Activated CD4-positive, CD25-positive, alpha-beta regulatory T cell (primary cell): ENCODE results near the gene TRPV6.

Experiments used
- DNase-seq, 4 experiments: peaks; one replicate each; lab custom pipeline; 2025; lab: John Stamatoyannopoulos, UW

The TRPV6 gene

DNA sequence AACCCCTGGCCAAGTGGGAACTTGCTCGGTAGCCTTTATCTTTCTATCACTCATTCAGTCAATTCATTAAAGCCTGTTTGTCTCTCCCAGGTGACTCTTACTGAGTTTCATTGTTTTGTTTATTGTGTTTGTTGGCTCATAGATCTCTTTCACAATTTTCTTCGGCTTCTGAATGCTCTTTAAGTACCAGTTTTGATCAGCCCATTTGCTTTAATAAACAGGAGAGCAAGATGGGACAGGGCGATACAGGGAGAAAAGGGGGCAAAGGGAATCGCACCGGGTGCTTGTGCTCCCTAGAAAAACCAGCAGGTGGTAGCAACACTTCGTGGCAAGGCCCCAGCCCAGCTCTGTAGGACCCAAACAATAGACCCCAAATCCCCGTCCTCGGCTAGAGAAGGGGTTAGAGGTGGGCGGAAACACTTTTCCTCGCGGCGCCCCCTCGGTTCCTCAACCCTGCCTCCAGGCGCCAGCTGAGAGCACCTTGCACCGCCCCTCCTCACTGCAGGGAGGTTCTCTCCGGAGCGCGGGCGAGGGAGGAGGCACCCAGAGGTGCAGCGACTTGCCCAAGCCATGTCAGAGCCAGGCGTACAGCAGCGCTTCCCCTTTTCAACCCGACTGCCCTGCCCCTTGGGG, 31.7 kb downstream of the TRPV6 start:
- peak; percentile 37 to 43 (median 40) for DNase-seq

GRCh38 chr7:142851919-142852318, 33.6 kb downstream of the TRPV6 start:
- no peak for DNase-seq

GRCh38 chr7:142851269-142851668, 34.3 kb downstream of the TRPV6 start:
- DNase-seq: no peak

DNA sequence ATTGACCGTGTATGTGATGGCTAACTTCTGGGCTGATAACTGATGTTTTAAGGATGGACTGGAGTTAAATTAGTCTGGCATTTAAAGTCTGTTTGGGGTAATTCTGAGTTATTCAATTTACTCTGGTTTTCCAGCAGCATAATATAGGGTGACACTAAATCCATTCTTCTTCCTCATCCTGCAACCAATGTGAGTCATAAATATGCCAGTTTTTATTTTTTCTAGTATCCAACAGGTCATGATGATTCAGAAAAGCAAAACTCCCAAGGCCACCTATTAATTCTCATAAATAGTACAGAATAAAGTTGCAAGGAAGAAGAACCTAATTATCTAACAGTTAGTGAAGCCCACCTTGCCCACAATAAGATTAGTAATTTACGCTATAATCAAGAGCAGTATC, 38.2 kb downstream of the TRPV6 start:
- no peak for DNase-seq

- no peak for DNase-seq
Measured at GRCh38 chr7:142842251-142842766, 43.2 kb downstream of the TRPV6 start.

- no peak for DNase-seq
Measured at GRCh38 chr7:142838461-142839213, 46.9 kb downstream of the TRPV6 start.

DNA sequence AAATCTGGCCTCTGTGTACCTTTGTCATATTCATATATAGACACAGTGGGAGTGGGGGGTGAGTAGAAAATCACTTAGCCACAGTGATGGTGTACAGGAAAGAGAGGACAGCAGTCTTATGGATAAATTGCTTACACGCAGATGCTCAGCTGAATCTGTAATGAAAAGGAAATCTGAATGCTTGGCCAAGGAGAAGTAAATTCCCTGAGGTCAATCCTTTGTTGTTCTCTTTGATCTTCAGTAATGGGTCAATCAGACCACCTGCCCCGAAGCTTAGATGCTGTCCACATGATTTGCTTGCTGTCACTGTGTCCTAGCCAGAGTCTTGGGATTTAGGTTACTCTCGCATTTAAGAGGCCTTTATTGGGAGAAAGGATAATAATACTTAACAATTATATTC, 49.1 kb downstream of the TRPV6 start:
- no peak for DNase-seq

DNA sequence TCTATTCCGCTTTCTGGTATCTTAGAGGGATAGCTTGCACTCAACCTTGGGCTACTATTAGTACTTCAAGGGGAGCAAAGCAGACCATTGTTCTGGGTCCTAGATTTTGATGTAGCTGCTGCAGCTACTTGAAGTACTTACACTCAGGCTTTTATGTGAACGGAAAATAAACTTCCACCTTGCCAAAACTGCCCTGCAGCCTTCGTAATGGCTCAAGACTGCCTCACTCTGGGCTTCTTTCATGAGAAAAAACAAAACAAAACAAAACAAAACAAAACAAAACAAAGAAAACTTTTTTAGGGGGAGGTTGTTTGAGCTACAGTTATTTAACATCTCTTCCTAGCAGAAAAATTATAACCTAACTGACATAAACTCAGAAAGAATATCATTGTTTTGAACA, 50.1 kb downstream of the TRPV6 start:
- DNase-seq: no peak

GRCh38 chr7:142833174-142834048, 52.1 kb downstream of the TRPV6 start:
- no peak for DNase-seq

DNA sequence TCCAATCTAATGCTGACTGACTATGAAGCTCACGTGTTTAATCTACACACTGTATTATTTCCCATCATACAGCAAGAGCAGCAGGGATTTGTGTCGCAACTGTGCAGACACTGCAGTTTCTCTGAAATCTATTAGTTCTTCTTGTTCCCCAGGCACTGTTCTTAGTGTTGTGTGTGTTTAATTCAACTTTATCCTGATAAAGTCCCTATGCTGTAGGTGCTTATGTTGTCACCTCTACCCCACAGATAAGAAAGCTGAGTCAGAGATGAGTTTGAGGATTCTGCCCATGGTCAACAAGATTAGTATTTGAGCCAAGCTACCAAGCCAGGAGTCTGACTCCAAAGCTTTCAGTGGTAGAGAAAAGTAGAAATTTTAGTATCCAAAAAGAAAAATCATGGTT, 53.1 kb downstream of the TRPV6 start:
- no peak for DNase-seq

- DNase-seq: no peak
Measured at GRCh38 chr7:142827951-142828500, 57.5 kb downstream of the TRPV6 start.

- DNase-seq: no peak
Measured at GRCh38 chr7:142822714-142823113, 62.8 kb downstream of the TRPV6 start.
